Measurements from ENCODE around the gene CYP4F3.
A peak's percentile ranks its signal among the peaks of the same experiment; 100 is the strongest.
"Not testable (repeated sequence)": the region's sequence is repeated elsewhere in the genome, so short reads cannot be mapped to it uniquely, and the experiment has no call there.

Gene CYP4F3

GRCh38 chr19:15640294-15640903 lies at the start of gene CYP4F3:
TSS of gene CYP4F3 (plus strand) at chr19:15640897. CDS start at chr19:15641416, 519 bp downstream.
- DNase-seq: peak; percentile 78

GRCh38 chr19:15591796-15592195 lies 48.9 kb upstream of the CYP4F3 start:
- DNase-seq: no peak

GRCh38 chr19:15592506-15592905 lies 48.2 kb upstream of the CYP4F3 start:
- DNase-seq: not testable (repeated sequence)

GRCh38 chr19:15593766-15594165 lies 46.9 kb upstream of the CYP4F3 start:
- DNase-seq: not testable (repeated sequence)

- DNase-seq: no peak
These were observed 45.6 kb upstream of the CYP4F3 start for GRCh38 chr19:15595069-15595468.

- not testable (repeated sequence) for DNase-seq
These were observed 32.4 kb upstream of the CYP4F3 start for GRCh38 chr19:15607978-15608925.

- no peak for DNase-seq
These were observed 31.4 kb upstream of the CYP4F3 start for GRCh38 chr19:15609261-15609660.

GRCh38 chr19:15612342-15612741 lies 28.4 kb upstream of the CYP4F3 start:
- no peak for DNase-seq

GRCh38 chr19:15613338-15613737 lies 27.4 kb upstream of the CYP4F3 start:
- no peak for DNase-seq

GRCh38 chr19:15614507-15615379 lies 26.0 kb upstream of the CYP4F3 start, which contains the start of gene CYP4F8:
TSS of gene CYP4F8 (plus strand) at chr19:15615218. CDS start at chr19:15615617, 399 bp downstream.
- no peak for DNase-seq

- no peak for DNase-seq
These were observed 25.2 kb upstream of the CYP4F3 start for GRCh38 chr19:15615526-15615925.

- no peak for DNase-seq
These were observed 24.5 kb upstream of the CYP4F3 start for GRCh38 chr19:15616183-15616582.

- DNase-seq: no peak
These were observed 23.9 kb upstream of the CYP4F3 start for GRCh38 chr19:15616627-15617270.

- no peak for DNase-seq
These were observed 22.4 kb upstream of the CYP4F3 start for GRCh38 chr19:15618321-15618720.

GRCh38 chr19:15621801-15622200 lies 18.9 kb upstream of the CYP4F3 start:
- DNase-seq: no peak

- no peak for DNase-seq
These were observed 17.7 kb upstream of the CYP4F3 start for GRCh38 chr19:15622991-15623390.

GRCh38 chr19:15623711-15624318 lies 16.9 kb upstream of the CYP4F3 start:
- DNase-seq: peak; percentile 45

- no peak for DNase-seq
These were observed 12.3 kb upstream of the CYP4F3 start for GRCh38 chr19:15628236-15629002.

- peak; percentile 78 for DNase-seq
These were observed 11.5 kb upstream of the CYP4F3 start for GRCh38 chr19:15629003-15629880.

- peak; percentile 59 for DNase-seq
These were observed 8.9 kb upstream of the CYP4F3 start for GRCh38 chr19:15631817-15632216.

Data from RPMI8226 (cell line).